ENCODE measurements around the gene OPCML.

Gene OPCML

DNA sequence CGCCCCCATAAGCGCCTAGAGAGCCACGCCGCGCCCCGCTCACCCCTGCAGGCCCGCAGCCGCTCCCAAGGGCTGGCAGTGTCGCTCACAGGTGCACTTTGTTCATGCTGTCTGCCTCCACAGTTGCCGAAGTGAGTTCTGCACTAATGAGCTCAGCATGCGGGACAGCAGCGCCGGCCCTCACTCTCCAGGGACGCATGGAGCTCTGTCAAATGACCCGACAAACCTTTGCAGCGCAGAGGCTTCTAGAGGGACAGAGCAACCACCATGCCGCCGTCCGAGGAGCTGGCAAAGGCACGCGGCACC is 170.7 kb downstream of the OPCML start:
- DNase-seq (ENCODE audit: low read depth in 2 of 2): no peak

DNA sequence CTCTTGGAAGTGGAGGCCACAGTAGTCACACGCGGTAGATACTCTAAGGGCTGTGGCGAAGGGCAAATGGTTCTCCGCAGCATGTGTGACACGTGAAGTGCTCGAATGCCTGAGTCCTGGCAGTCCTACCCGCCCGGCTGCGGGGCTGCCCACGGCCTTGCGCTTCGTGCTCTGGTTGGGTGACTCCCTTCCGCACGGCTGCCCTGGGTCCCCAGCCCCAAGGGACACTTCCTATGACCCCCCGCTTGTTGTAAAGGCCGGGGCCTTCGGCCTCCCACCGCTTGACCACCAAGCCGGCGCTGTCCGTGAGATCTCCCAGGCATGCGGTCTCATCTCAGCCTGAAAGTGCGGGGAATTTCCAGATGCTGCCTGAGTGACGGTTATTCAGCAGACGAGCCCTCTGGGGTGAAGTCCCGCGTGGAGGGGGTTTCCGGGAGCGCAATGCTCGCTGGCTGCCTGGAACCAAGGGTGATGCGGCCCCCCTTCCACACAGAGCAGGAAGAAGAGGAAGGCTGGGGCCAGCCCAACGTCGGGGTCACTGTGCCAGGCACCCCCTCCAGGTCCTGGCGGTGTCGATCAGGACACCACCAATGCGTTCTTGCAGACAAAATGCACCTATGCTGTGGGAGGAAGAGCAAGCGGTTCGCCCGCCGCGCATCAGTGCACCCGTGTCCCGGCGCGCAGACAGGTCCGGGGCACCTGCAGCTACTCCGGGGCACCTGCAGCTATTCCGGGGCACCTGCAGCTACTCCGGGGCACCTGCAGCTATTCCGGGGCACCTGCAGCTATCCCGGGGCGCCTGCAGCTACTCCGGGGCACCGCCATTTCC is 171.2 kb downstream of the OPCML start:
- DNase-seq (ENCODE audit: low read depth in 2 of 2): no peak

DNA sequence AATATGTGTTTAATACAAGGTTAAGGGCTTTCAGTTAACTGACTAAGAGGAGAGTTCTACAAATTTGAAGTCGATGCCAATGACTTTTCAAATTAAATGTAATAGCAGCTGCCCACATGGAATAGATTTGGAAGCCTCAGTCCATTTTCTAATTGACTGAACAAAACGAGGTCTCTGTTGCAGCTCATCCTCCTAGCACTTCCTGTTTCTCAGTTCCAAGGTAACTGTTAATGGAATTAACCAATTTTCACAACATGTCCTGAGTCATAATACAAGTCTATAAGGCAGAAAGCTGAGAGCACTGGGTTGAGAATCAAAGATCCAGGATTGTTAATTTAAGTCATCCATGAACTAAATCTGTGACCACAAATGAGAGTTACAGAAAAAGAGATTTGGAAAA is 177.2 kb downstream of the OPCML start:
- DNase-seq (ENCODE audit: low read depth in 2 of 2): no peak

DNA sequence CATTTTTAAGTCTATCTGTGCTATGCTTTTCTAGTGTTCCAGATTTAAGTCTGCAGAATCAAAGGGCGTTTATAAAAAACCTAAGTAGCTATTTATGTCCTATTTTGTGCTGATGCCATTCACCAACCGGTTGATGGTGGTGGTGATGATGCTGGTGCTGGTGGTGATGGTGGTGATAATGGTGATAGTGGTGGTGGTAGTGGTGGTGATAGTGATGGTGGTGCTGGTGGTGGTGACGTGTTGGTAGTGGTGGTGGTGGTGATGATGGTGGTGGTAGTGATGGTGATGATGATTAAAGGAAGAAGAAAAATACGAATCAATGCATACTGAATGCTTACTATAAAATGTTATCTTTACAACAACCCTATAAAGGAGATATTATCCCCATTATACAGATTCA is 178.2 kb downstream of the OPCML start:
- no peak for DNase-seq (ENCODE audit: low read depth in 2 of 2)

DNA sequence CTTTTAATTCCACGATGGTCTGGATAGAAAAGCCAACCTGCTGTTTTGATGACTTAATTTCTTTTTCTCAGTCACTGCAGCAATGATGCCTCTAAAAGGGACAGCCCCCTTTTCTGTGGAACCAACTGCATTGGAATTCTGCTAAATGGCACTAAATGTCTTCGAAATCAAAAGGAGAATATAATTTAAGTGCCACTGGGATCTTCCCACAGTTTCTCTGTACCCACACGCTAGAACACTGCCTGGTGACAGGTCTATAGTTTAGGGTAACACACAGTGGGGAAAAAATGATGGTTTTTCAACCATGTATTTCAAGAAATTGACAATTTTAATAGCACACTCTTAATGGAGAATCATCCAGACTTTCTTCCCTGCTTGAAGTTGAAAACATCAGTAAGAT is 182.3 kb downstream of the OPCML start:
- DNase-seq (ENCODE audit: low read depth in 2 of 2): no peak

DNA sequence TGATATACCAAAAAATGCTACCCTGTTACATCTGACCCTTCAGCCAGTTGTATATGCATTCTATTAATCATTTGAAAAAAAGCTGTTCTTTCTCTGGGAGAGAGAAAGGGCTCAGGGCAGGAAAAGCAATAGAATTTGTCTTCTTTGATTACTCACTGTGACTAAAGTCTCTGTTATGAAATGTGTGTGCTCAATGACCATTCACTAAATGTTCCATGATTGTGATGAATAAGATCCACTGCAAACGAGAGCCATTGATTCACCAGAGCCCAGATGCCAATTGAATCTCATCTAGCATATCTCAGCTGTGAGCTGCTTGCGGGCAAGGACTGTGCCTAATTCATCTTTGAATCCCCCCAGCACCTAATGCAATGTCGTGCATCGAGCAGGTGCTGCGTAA is 184.3 kb downstream of the OPCML start:
- no peak for DNase-seq (ENCODE audit: low read depth in 2 of 2)

DNA sequence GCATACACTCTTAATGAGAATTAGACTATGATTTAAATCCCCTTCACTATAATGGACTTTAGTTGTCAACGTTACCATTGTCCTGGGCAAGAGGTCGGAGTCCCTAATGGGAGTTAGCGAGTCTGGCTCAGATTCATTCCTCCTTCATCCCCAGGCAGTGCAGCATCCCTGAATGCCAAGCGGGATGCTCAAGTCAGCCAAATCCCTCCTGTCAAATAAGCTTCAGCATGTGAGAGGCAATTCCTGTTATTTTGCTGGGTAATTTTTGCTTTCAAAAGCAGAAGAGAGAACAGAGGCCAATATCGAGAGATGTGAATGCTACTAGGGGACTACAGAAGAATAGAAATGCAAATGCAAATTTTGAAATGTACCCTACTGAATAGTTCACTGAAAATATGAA is 186.2 kb downstream of the OPCML start:
- no peak for DNase-seq (ENCODE audit: low read depth in 2 of 2)

DNA sequence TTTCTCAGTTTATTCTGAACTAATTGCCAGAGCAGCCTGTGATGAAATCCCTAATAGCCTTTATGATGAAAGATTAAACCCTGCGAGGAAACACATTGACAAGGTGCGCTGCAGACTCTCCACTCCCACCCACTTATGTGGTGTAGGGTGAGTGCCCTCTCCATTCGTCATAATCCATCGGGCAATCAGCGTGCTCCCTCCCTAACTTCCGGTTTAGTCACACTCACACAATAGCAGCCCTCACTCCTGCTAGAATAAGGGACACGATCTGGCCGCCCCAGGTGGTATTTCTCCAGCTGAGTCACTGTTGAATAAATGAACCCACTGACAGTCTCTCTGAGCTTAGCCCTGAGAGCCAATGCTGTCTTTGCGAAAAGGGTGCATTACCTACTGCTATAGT is 188.3 kb downstream of the OPCML start:
- no peak for DNase-seq (ENCODE audit: low read depth in 2 of 2)

DNA sequence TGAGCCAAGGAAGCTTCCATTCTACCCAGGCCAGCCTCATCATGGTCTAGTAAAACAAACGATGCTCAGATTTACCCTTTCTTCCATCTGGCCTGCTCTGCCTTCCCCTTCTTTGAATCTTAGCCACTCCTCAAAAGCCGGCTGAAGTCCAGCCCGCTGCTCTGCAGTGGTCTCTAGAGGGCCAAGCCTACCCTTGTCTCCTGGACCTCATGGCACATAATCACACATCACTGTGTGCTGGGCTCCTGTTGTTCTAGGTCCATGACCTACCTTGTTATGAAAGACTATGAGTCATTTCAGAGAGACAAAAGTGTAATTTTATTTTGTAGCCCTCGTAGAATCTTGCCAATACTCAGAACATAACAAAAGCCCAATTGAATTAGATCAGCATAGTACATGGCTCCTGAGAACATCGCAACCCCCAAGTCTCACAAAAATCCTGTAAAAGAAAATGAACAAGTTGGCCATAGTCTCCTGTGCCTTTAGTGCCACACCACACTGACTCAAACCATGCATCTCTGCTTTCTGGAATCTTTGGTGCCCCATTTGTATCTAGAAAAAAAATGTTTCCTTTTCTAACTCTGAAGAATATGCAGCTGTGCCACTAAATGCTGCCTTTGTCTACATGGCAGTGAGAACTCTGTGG is 192.7 kb downstream of the OPCML start:
- no peak for DNase-seq (ENCODE audit: low read depth in 2 of 2)

DNA sequence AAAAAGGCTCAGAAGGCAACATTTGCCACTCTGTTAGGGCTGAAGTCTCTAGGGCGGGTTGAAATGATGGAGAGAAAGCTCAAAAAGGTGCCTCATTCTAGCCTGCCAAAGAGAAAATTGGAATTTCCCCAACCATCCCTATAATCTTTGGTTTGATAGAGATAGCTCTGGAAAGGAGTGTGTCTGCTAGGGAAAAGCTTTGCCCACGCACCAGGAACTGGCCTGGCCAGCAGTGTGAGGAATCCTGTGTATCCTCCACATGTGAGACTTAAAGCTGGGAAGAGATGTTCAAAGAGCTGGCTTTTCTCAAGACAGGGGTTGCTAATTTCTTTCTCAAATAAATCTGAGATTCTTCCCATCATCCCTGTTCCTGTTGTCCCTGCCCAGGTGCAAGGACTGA is 193.7 kb downstream of the OPCML start:
- DNase-seq (ENCODE audit: low read depth in 2 of 2): no peak

DNA sequence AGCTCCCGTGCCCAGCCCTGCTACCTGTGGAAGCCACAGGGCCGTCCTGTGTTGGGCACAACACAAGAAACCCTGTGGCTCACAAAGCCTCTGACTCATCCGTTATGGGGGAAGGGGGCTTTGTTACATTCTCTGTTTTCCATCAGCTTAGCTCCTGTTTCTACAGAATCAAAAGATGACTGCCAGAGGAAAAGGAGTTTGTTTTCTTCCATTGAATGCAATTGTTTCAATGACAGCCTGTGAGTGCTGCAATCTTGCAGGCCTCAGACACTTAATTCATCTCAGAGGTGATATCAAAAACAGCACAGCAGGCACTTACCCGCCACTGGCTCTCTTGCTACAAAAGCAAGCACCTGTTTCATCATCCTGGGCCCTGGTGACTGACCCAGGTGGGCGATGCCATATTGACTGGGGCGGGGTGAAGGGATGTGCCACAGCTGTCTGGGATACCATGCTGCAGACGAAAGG is 194.3 kb downstream of the OPCML start:
- DNase-seq (ENCODE audit: low read depth in 2 of 2): no peak

DNA sequence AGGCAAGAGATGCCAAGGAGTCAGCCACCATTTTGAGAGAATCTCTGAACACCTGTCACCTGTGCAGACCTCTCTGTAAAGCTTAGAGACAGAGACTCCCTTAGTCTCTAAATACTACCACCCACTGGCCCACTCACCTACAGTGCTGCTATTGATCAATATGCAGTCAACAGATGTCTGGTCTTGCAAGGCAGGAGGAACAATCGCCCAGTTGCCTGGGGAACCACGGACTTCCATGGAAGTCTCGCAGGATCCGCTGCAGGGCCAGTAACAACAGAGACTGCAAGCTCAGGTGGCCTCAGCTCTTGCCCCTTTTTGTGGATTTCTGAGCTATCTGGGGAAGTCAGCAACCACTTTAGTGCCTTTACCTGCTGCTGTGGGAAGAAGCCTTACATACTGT is 195.1 kb downstream of the OPCML start:
- DNase-seq (ENCODE audit: low read depth in 2 of 2): no peak

DNA sequence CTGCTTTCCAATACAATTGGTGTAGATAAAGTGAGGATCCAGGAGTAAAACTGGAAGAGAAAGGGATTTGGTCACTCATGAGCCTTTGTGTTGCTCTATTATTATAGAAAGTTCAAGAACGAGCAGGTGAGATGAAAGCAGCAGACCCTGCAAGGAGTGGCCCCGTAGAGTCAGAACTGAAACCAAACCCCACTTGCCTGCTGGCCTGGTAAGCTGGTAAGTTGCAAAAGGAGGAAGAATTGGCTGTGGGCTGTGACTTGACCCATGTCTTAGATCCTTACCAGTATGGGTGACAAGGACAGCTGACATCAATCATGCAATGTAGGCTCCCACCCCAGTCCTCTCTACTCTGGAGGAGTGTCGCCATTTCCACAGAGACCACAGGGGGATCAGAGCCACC is 201.3 kb downstream of the OPCML start:
- DNase-seq (ENCODE audit: low read depth in 2 of 2): no peak

DNA sequence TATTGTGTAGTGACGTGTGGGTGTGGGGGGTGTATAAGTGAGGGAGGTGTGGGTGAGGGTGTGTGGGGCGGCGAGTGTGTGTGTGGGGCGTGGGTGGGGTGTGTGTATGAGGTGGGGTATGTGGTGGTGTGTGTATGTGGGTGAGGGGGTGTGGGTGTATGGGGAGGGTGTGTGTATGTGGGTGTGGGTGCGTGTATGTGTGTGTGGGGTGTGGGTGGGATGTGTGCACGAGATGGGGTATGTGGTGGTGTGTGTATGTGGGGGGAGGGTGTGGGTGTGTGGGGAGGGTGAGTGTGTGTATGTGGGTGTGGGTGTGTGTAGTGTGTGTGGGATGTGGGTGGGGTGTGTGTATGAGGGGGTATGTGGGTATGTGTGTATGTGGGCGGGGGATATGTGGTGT is 205.5 kb downstream of the OPCML start:
- DNase-seq (ENCODE audit: low read depth in 2 of 2): no peak

DNA sequence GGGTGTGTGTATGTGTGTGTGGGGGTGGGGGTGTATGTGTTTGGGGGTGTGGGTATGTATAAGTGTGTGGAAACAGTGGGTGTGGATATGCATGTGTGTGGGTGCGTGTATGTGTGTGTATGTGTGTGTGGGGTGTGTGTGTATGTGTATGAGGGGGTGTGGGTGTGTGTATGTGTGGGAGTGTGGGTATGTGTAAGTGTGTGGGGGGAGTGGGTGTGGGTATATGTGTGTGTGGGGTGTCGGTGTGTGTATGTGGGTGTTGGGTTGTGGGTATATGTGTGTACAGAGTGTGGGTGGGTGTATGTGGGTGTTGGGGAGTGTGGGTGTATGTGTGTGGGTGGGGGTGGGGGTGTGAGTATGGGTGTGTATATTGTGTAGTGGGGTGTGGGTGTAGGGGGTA is 206.0 kb downstream of the OPCML start:
- no peak for DNase-seq (ENCODE audit: low read depth in 2 of 2)

DNA sequence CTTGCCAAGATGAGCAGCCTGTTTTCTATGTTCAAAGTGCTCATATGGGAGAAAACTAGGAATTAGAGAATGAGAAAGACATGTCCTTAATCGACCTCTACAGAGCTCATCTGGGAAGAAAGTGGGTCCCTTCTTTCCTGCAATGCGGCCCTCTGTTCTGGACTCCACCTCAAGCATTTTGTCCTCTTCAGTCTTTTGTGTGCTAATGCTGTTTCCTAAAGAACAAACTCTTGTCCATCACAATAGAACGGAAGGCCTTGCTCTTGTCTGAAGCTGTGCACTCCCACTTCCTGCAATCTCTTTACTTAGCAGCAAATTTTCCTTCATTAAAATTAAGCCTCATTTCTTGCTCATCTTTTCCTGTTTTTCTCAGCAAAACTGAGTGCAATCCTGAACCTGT is 206.6 kb downstream of the OPCML start:
- no peak for DNase-seq (ENCODE audit: low read depth in 2 of 2)

DNA sequence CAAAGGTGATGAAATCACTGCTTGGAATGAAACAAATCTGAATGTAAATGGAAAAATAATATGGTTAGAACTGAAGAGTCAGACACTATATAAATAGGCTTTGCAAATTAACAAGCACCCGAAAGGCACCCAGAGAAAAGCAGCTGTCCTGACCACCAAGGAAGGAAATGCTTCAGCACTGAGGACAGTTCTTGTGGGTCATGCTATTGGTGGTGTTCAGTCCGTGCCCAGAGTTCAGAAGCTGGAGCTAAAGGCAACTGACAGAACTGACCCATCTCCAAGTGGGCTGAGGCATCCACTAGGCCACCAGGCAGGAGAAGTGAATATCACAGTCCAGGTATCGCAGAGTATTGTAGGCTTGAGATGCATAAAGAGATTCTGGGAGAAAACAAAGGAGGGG is 208.9 kb downstream of the OPCML start:
- no peak for DNase-seq (ENCODE audit: low read depth in 2 of 2)

DNA sequence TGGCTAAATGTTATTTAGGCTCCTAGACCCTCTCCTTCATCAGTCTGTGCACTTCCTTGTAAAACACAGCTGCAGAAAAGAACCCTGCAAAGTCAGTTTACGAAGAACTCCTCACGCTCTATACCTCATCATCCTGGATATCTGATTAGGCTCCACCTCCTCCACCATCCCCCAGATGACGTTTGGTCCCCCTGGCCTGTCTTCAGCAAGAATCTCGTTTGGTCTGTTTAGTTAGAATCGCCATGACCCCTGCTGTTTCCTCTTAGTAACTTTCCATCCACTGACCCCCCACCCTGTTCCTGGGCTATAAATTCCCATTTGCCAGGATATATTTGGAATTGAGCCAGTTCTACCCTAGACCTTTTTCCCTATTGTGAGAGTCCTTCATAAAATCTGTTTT is 214.1 kb downstream of the OPCML start:
- no peak for DNase-seq (ENCODE audit: low read depth in 2 of 2)

DNA sequence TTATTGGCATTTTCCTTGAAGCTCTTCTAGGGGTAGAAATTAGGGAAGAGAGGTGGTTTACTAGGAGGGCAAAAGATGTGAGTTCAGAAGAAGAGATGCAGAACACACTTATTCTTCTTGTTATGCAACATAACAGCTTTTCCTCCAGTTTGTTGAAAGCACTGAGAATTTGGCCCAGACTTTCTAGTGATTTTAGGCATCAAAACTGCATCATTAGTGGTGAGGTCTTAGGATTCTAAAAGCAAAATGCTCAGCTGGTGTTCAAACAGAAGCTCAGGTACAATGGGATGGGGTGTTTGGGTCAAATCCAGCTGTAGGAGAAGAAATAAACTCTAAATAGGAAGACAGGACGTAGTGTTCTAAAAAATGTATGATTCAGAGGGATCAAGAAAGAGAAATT is 221.1 kb downstream of the OPCML start:
- no peak for DNase-seq (ENCODE audit: low read depth in 2 of 2)

DNA sequence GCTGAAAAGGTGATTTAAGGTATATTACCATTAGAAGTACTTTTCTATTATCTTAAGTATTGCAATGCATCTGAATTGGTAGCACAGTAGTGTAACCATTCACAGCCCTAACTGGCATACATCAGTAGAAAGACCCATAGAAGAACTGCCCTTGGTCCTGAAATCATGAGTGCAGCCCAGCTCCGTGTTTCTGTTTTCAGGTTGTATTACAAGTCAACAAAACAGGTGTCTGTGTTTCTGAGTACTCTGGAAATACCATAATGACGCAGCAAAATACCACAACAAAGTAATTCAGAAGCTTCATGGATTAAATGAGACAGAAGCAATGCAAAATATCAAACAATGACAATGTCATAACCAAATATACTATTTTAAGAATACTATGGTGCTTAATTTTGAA is 226.3 kb downstream of the OPCML start:
- DNase-seq (ENCODE audit: low read depth in 2 of 2): no peak

DNA sequence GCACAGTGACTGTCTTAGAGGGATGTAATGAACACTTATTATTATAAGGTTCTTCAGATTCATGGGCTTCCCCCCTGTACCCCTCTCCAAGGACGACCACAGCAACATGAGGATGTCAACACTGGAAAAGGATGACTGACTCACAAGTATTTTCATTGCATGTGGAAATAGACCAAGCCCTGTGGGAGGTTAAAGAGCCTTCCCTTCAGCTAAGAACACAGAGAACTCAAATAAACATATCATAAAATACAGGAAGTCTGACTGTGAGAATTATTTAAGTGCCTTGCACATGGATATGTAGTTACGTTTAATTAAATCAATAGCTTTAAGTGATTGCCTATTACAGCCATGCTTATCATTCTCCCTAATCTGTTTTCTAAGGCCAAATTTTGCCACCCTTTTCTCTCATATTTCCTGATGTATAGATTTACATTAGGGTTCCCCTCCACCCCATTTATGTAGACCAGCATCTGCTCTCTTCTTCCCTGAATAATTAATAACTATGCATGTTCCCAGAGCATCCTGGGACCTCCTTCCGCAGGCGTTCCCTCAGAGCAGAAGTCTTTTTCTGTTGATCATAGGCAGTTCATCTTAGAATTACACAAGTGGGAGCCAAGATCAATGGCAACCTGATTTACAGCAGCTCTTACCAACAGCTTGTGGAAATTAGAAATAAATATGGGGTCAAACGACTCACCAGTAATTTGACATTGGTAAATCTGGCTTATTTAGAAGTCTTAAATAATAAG is 226.9 kb downstream of the OPCML start:
- no peak for DNase-seq (ENCODE audit: low read depth in 2 of 2)

DNA sequence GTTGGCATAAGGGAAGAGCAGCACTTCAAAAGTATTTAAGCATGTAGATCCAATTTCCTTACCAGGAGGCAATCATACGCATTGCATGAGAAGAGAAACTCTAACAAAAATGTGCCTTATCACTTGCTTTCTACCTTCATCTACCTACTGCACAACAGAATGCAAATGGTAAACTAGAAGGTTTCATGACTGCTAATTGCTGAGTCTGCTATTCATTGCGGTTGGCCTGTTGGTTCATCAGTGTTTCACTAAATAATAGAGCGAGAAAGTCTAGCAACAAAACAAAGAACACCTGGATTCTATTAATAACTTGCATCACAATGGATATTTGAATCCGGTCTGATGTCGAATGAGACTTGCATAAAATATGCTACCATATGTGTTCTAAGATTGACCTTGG is 229.0 kb downstream of the OPCML start:
- DNase-seq (ENCODE audit: low read depth in 2 of 2): no peak

DNA sequence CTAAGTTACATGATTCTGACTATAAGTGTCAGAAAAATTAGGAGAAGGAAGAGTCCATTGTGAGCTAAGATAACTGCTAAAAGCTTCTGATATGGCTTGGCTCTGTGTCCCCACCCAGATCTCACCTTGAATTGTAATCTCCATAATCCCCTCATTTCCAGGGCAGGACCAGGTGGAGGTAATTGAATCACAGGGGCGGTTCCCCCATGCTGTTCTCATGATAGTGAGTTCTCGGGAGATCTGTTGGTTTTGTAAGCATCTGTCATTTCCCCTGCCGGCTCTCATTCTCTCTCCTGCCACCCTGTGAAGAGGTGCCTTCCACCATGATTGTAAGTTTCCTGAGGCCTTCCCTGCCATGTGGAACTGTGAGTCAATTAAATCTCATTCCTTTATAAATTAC is 230.2 kb downstream of the OPCML start:
- DNase-seq (ENCODE audit: low read depth in 2 of 2): no peak

Measured in stimulated activated CD4-positive, alpha-beta T cell treated with anti-CD3 and anti-CD28 coated beads, Interleukin-15, amount 100 ng/mL, for 48 hours (primary cell).